Measurements from ENCODE around the gene RNF151. TPM values are rescaled to one million over a fixed set of nuclear protein-coding genes. Genes with fewer than 3 reads are reported as not detected.

Gene RNF151
- total RNA-seq, 2 donors from 2014 or later: not detected

DNA sequence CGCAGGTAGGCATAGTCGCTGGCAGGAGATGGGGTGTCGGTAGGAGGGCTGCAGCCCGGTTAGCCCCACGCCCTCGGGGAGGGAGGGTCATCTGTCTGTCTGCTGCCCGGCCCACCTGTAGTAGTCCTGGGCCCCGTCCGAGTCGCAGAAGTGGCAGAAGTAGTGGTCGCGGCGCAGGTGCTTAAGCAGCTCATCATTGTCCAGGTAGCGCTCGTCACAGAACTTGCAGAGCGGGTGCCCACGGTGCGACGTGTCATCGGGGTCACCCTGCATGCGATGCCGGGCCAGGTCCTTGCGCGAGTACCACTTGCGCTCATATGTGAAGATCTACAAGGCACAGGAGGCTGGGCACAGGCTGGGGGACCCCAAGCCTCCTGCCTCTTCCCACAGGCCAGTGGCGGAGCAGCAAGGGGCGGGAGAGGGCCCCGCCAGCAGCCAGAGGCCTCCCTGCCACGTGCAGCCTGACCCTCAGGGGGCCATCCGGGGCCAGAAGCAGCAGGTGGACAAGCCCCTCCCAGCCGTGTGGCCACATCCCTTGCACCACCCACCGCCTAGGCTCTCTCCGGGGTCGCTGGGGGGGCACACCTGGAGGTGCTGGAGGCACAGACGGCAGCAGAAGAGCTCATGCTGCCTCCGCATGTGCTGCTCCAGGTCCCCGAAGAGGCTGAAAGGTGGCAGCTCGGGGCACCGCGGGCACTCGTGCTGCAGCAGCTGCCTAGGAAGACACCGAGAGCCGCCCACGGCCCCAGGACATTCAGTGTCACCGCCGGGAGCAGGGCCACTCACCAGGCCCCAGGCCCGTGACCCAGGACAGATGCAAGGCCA, 36.0 kb downstream of the RNF151 start:
- no peak for DNase-seq
- no peaks in the 10 kb centered on the region for H3K27me3 ChIP-seq
- H3K9ac ChIP-seq (ENCODE audit: low read depth in 2 of 2, low read length in 2 of 2): no peak overlapping the region
- H3K9me3 ChIP-seq: no peaks in the 10 kb centered on the region
- intact Hi-C loops (cut with DNase I): no loop called here
- peaks cover 21% of the 10 kb centered on the region for H3K4me1 ChIP-seq
- TF ChIP-seq, protein P1, sequence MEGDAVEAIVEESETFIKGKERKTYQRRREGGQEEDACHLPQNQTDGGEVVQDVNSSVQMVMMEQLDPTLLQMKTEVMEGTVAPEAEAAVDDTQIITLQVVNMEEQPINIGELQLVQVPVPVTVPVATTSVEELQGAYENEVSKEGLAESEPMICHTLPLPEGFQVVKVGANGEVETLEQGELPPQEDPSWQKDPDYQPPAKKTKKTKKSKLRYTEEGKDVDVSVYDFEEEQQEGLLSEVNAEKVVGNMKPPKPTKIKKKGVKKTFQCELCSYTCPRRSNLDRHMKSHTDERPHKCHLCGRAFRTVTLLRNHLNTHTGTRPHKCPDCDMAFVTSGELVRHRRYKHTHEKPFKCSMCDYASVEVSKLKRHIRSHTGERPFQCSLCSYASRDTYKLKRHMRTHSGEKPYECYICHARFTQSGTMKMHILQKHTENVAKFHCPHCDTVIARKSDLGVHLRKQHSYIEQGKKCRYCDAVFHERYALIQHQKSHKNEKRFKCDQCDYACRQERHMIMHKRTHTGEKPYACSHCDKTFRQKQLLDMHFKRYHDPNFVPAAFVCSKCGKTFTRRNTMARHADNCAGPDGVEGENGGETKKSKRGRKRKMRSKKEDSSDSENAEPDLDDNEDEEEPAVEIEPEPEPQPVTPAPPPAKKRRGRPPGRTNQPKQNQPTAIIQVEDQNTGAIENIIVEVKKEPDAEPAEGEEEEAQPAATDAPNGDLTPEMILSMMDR (IDR thresholded peaks at IDR 0.05): no peak
- peaks cover 41% of the 10 kb centered on the region for H3K36me3 ChIP-seq
- no peak overlapping the region for H3K27ac ChIP-seq
- H3K4me3 ChIP-seq: no peak overlapping the region

DNA sequence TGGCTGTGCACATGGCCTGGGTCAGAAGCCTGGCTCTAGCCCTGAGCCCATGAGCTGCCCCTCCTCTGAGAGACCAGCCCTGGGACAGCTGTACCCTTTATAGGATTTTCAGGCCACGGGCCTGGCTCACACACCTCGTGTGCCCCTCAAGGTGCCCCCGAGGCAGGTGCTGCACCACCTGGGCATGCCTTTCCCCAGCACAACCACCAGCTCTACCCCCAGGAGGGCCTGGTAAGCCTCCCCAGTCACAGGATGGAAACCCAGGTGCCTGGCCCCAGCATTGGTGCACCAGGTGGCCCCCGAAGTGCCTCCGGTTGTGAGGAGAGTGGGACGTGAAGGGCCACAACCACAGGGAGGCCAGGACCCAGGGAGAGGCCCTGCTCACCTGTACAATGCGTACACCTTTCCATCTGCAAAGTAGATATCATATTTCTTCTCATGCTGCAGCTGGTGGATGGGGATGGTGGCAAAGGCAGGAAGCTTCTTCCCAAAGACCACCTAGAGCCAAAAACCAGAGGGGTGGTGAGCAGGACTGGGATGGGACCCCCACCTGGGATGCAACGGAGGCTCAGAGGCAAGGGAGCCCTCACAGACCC, 36.7 kb downstream of the RNF151 start:
- Histone ChIP-seq H3K27me3 (no peaks in the 10 kb centered on the region), H3K4me3 (no peak overlapping the region), H3K9ac (ENCODE audit: low read depth in 2 of 2, low read length in 2 of 2) (no peak overlapping the region), H3K9me3 (no peaks in the 10 kb centered on the region), H3K27ac (peak overlapping the region; percentile 23), H3K36me3 (peaks cover 36% of the 10 kb centered on the region), H3K4me1 (peaks cover 29% of the 10 kb centered on the region)
- intact Hi-C loops (cut with DNase I): no loop called here
- DNase-seq: no peak
- TF ChIP-seq, protein P1 (IDR thresholded peaks at IDR 0.05): no peak

DNA sequence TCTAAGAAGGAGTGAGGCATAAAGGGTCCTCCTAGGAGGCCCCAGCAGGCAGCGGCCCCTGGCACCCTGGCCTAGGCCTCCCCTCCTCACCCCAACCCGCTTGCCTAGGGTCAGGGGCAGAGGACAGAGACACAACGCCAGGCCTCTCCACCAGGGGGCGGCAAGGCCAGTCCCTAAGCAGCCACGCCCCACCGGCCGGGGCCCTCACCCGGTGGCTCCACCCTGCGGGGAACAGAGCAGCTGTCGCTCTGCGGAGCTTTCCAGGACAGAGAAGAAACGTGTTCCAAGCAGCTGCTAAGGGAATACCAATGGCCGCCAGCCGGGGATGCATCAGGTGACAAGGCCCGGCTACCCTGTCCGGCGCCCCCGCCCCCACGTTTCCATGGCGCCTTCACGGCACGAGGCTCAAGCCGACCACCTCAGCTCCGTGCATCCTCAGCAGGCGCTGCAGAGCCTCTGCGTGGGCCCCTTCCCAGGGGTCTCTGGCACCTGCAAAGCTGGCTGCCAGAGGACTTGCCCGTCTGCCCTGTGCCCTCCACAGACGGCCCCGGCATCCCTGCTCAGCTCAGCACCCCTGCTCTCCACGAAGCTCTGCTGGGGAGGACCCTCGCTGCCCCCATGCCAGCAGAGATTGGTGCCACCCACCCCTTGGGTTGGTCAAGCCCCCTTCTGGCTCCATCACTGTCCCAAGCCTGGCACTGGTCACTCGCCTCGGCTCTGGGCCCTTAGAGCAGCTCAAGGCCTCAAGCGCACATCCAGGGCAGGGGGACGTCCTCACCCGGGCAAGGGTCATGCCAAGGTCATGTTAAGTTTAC, 37.4 kb downstream of the RNF151 start:
- no peaks in the 10 kb centered on the region for H3K9me3 ChIP-seq
- H3K4me1 ChIP-seq: peaks cover 29% of the 10 kb centered on the region
- peak; percentile 93 for DNase-seq
- H3K4me3 ChIP-seq: no peak overlapping the region
- TF ChIP-seq, protein P1 (IDR thresholded peaks at IDR 0.05): peak; percentile 96
- intact Hi-C loops (cut with DNase I): no loop called here
- peak overlapping the region; percentile 23 for H3K27ac ChIP-seq
- H3K27me3 ChIP-seq: no peaks in the 10 kb centered on the region
- H3K36me3 ChIP-seq: peaks cover 29% of the 10 kb centered on the region
- peak overlapping the region in 1 of 2 donors; percentile 64 for H3K9ac ChIP-seq (ENCODE audit: low read depth in 2 of 2, low read length in 2 of 2)

DNA sequence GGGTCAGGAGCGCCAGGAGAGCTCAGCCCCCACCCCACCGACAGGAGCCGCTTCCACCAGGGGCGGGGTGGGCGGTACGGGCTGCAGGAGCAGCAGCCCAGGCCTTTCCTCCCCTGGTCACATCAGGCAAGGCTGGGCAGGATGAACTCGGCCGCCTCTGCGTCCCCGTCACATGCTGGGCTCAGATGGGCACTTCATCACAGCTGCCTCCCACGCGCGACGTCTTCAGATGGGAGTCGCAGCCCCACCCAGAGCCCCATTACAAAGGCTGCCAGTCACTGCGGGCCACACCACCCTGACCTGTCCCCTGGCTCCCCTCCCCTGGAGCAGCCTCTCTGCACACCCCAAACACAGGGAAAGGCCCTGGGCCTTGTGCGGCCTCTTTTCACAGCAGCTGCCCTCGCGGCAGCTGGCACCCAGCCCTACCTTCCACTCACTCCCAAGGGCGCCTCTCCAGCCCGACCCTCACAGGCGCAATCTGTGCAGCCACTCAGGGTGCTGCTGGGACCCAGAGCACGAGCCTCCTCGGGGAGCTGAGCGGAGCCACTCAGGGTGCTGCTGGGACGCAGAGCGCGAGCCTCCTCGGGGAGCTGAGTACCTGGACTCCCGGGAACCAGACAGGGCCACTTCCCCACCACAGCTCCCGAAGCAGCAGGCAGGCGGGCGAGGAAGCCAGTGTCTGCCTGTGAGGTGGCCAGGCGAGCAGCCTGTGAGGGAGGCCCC, 38.3 kb downstream of the RNF151 start:
- DNase-seq: no peak
- H3K9ac ChIP-seq (ENCODE audit: low read depth in 2 of 2, low read length in 2 of 2): no peak overlapping the region
- no peaks in the 10 kb centered on the region for H3K9me3 ChIP-seq
- no peak overlapping the region for H3K27ac ChIP-seq
- intact Hi-C loops (cut with DNase I): no loop called here
- H3K4me1 ChIP-seq: peaks cover 29% of the 10 kb centered on the region
- H3K36me3 ChIP-seq: peaks cover 20% of the 10 kb centered on the region
- TF ChIP-seq, protein P1 (IDR thresholded peaks at IDR 0.05): no peak
- no peaks in the 10 kb centered on the region for H3K27me3 ChIP-seq
- no peak overlapping the region for H3K4me3 ChIP-seq

DNA sequence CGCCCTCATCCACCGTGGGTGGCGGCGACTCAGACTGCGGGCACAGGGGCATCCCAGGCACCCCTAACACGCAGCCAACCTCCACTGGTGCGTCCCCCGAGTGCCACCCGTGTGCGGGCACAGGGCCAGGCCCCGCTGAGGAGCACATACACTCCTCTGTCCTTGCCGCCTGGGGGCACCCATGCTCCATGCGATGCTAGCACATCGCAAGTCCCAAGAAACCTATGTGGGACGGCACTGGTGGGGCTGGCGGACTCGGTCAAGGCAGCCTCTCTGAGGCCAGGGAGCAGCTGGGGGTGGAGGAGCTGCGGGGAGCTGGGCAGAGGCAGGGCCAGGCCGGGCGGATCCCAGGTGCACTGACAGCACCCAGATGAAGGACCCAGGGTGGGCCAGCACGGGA, 39.0 kb downstream of the RNF151 start:
- Histone ChIP-seq H3K4me3 (no peak overlapping the region), H3K27ac (no peak overlapping the region), H3K4me1 (peaks cover 30% of the 10 kb centered on the region), H3K36me3 (peaks cover 16% of the 10 kb centered on the region), H3K27me3 (no peaks in the 10 kb centered on the region), H3K9me3 (no peaks in the 10 kb centered on the region), H3K9ac (ENCODE audit: low read depth in 2 of 2, low read length in 2 of 2) (no peak overlapping the region)
- TF ChIP-seq, protein P1 (IDR thresholded peaks at IDR 0.05): no peak
- no peak for DNase-seq
- intact Hi-C loops (cut with DNase I): no loop called here
